ENCODE data around the gene HSPB1.

DNA sequence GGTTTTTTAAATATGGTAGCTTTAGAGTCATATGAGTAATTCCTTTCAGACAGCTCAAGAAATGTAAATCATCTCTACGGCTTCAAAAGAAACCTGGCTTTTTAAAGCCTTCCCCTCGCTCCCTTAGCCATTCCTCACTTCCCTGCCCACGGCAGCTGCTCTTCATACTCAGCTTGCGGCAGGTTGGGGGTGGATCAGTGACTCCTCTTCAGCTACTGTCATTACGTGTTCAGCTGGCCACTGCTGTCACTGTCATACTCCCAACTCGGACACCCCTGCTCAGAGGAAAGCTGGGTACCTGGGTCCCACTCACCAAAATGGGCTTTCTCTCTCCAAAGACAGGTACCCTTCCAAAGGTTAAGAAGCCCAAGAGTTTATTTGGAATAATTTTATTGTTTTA is 49.7 kb downstream of the HSPB1 start:
- TF ChIP-seq, protein P1, sequence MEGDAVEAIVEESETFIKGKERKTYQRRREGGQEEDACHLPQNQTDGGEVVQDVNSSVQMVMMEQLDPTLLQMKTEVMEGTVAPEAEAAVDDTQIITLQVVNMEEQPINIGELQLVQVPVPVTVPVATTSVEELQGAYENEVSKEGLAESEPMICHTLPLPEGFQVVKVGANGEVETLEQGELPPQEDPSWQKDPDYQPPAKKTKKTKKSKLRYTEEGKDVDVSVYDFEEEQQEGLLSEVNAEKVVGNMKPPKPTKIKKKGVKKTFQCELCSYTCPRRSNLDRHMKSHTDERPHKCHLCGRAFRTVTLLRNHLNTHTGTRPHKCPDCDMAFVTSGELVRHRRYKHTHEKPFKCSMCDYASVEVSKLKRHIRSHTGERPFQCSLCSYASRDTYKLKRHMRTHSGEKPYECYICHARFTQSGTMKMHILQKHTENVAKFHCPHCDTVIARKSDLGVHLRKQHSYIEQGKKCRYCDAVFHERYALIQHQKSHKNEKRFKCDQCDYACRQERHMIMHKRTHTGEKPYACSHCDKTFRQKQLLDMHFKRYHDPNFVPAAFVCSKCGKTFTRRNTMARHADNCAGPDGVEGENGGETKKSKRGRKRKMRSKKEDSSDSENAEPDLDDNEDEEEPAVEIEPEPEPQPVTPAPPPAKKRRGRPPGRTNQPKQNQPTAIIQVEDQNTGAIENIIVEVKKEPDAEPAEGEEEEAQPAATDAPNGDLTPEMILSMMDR (IDR thresholded peaks at IDR 0.05), result no peak
- TF ChIP-seq POLR2AphosphoS5 (IDR thresholded peaks at IDR 0.05) (no peak), EP300 (IDR thresholded peaks at IDR 0.05) (no peak)
